HepG2 (cell line): ENCODE measurements around the gene CDS1. TPM values are rescaled to one million over a fixed set of nuclear protein-coding genes. Genes with fewer than 3 reads are reported as not detected.

Experiments used
- ATAC-seq: fragments of 200-7000 bp; cut with Tn5 transposase; 3 replicates; pipeline ENCODE4 v1.9.1; 2020; ENCODE audit warnings: mild to moderate bottlenecking, moderate library complexity
- BruUV-seq: library from RNA; stranded (reverse); fragments of 400-500 nt; replicated peaks from 2 replicates; lab custom pipeline; 2021; lab: Mats Ljungman, UMichigan
- CTCF ChIA-PET: fragments of 300-600 bp; formaldehyde crosslinking; extraction: SDS; loops from one replicate; lab custom pipeline; 2021; ENCODE audit warnings: low total read pairs, inconsistent platforms, low intra/inter-chr PET ratio; lab: Yijun Ruan, JAX
- POLR2A ChIA-PET: fragments of 350-600 bp; sonication (Branson Sonifier 250); formaldehyde crosslinking; loops from one replicate; lab custom pipeline; 2020; ENCODE audit warnings: antibody characterized with exemption, inconsistent platforms; lab: Yijun Ruan, JAX
- DNase-seq: peaks from one replicate; pipeline ENCODE4 v3.0.0-alpha.2; 2015; ENCODE audit warnings: low spot score
- FAIRE-seq: peaks from 3 replicates; lab custom pipeline; 2011; peaks lifted over from hg19 to GRCh38; lab: Jason Lieb, UNC
- H2AFZ ChIP-seq: one replicate; pipeline ENCODE4 v1.6.1; 2011; ENCODE audit warnings: low read length, inconsistent platforms
- H3K27ac ChIP-seq: fragments of 300-600 bp; 3 replicates; pipeline ENCODE4 v1.8.0; 2011; ENCODE audit warnings: mixed run types, mild to moderate bottlenecking, mixed read lengths, low read length, inconsistent platforms; ENCODE audit not compliant: insufficient read depth; ENCODE audit errors: extremely low read length
- H3K27me3 ChIP-seq, 2 experiments: fragments of 200-600 bp in 1 of 2; 2 replicates in 1 of 2; 3 replicates in 1 of 2; pipeline versions ENCODE4 v1.6.0 to v1.8.0; 2011; ENCODE audit warnings: low read length in 2 of 2, mild to moderate bottlenecking in 2 of 2, moderate library complexity in 2 of 2, inconsistent platforms in 1 of 2; ENCODE audit not compliant: insufficient read depth in 2 of 2, control insufficient read depth in 1 of 2
- H3K36me3 ChIP-seq, 2 experiments: fragments of 200-600 bp in 1 of 2; replicated peaks in 1 of 2; 2 replicates in 1 of 2; 3 replicates in 1 of 2; pipeline versions ENCODE4 v1.5.1 to v1.8.0; 2011; ENCODE audit warnings: low read length in 2 of 2, inconsistent platforms in 1 of 2; ENCODE audit not compliant: insufficient read depth in 2 of 2, control insufficient read depth in 1 of 2
- H3K4me1 ChIP-seq: 2 replicates; pipeline ENCODE4 v1.5.1; 2012; ENCODE audit warnings: low read length, inconsistent platforms; ENCODE audit not compliant: insufficient read depth
- H3K4me2 ChIP-seq: 2 replicates; pipeline ENCODE4 v1.6.0; 2011; ENCODE audit warnings: low read depth, low read length, inconsistent platforms
- H3K4me3 ChIP-seq, 3 experiments: fragments of 200-600 bp in 1 of 3; sonication (generic), shearing (Covaris generic) in 1 of 3; replicated peaks in 1 of 3; 2 replicates each; pipeline ENCODE4 v1.5.1; 2011 to 2016; ENCODE audit warnings: low read length in 3 of 3, inconsistent platforms in 2 of 3, low read depth in 2 of 3, mild to moderate bottlenecking in 2 of 3, control low read depth in 1 of 3, mixed read lengths in 1 of 3; ENCODE audit not compliant: insufficient read depth in 1 of 3
- H3K79me2 ChIP-seq: one replicate; pipeline ENCODE4 v1.6.1; 2011; ENCODE audit warnings: low read length, inconsistent platforms; ENCODE audit not compliant: insufficient read depth
- H3K9ac ChIP-seq: 2 replicates; pipeline ENCODE4 v1.6.0; 2011; ENCODE audit warnings: mild to moderate bottlenecking, low read depth, low read length, inconsistent platforms; ENCODE audit not compliant: insufficient read depth
- H3K9me3 ChIP-seq: 2 replicates; pipeline ENCODE4 v1.5.1; 2012; ENCODE audit warnings: mild to moderate bottlenecking, low read length
- H4K20me1 ChIP-seq: 2 replicates; pipeline ENCODE4 v1.6.0; 2011; ENCODE audit warnings: inconsistent platforms, mild to moderate bottlenecking, low read length, moderate library complexity; ENCODE audit not compliant: insufficient read depth
- CENPX ChIP-seq: sonication (generic); formaldehyde crosslinking; IDR thresholded peaks from 2 replicates; pipeline ENCODE4 v1.9.0; 2021; ENCODE audit warnings: mild to moderate bottlenecking, missing genetic modification reagents, moderate library complexity
- EP300 ChIP-seq, 3 experiments: sonication (generic) in 1 of 3; formaldehyde crosslinking in 1 of 3; IDR thresholded peaks; 2 replicates each; pipeline versions ENCODE4 v1.5.1 to v1.6.1; 2011 to 2020; ENCODE audit warnings: low read depth in 2 of 3, low read length in 2 of 3, borderline replicate concordance in 1 of 3, improper control_type of control experiment in 1 of 3, mild to moderate bottlenecking in 1 of 3, missing genetic modification reagents in 1 of 3, moderate library complexity in 1 of 3
- HOXA9 ChIP-seq: sonication (generic); formaldehyde crosslinking; IDR thresholded peaks from 2 replicates; pipeline ENCODE4 v1.8.1; 2022; ENCODE audit warnings: missing genetic modification reagents, mild to moderate bottlenecking, moderate library complexity, borderline replicate concordance
- KLF11 ChIP-seq: IDR thresholded peaks from 2 replicates; pipeline ENCODE4 v1.6.1; 2016; ENCODE audit warnings: missing compliant biosample characterization
- MZF1 ChIP-seq: sonication (generic); formaldehyde crosslinking; IDR thresholded peaks from 2 replicates; pipeline ENCODE4 v1.8.1; 2023; ENCODE audit warnings: mild to moderate bottlenecking, missing genetic modification reagents, borderline replicate concordance
- ONECUT2 ChIP-seq: sonication (generic); formaldehyde crosslinking; IDR thresholded peaks from 2 replicates; pipeline ENCODE4 v1.4.0; 2020; ENCODE audit warnings: missing genetic modification reagents
- PAXIP1 ChIP-seq: sonication (generic); formaldehyde crosslinking; conservative IDR thresholded peaks from 2 replicates; pipeline ENCODE4 v1.4.0; 2020; ENCODE audit warnings: mild to moderate bottlenecking, missing genetic modification reagents, moderate library complexity
- ZNF687 ChIP-seq: sonication (generic); formaldehyde crosslinking; IDR thresholded peaks from 2 replicates; pipeline ENCODE4 v1.5.1; 2020; ENCODE audit warnings: mild to moderate bottlenecking, missing genetic modification reagents, moderate library complexity
- WGBS: methylation state at CpG from one replicate; pipeline ENCODE4 v1.1.6; 2017; ENCODE audit warnings: low lambda C conversion rate; 5-methylcytosine and 5-hydroxymethylcytosine counted together
- in situ Hi-C: cut with HindIII; loops from 2 replicates; pipeline ENCODE4 v1.10.0; 2017; ENCODE audit warnings: low pct_unique_long_range_greater_than_20kb; ENCODE audit not compliant: extremely low pct_ligation_motif_present
- intact Hi-C: fragments of 100-400 bp; cut with micrococcal nuclease; formaldehyde crosslinking; loops from one replicate; pipeline ENCODE4 v1.10.0; 2022; ENCODE audit not compliant: unreplicated experiment
- polyA plus RNA-seq, 8 experiments: library from polyadenylated mRNA; depleted of rRNA in 3 of 8; stranded (reverse) in 7 of 8; unstranded in 1 of 8; fragments of >200 nt; fragmentation: Illumina TruSeq in 4 of 8; extraction: Trizol in 4 of 8; gene quantifications; 2 replicates each; pipeline versions ENCODE4 v1.2.1 to v1.2.3, GENCODE V29; 2011 to 2016; ENCODE audit warnings: low read depth in 4 of 8, missing spikeins in 1 of 8, mixed read lengths in 1 of 8; ENCODE audit not compliant: insufficient read depth in 1 of 8
- total RNA-seq, 5 experiments: library from RNA; depleted of rRNA; stranded (reverse); fragments of >200 nt; fragmentation: Illumina TruSeq; extraction: Trizol; gene quantifications; 2 replicates each; pipeline ENCODE4 v1.2.3, GENCODE V29; 2016; ENCODE audit warnings: low read depth in 1 of 5

Gene CDS1
- total and polyA plus RNA-seq, 2 of the 13 experiments (the other 11 are each of a cell fraction or from before 2014, with no cell fraction given): 2.1 to 3.2 TPM

GRCh38 chr4:84660606-84661005, 77.7 kb downstream of the CDS1 start:
- Histone ChIP-seq H2AFZ (no peak overlapping the region), H3K79me2 (no peaks in the 10 kb centered on the region), H3K27me3 (no peaks in the 10 kb centered on the region), H4K20me1 (no peaks in the 10 kb centered on the region), H3K27ac (peak overlapping the region; percentile 60), H3K4me1 (peaks cover 41% of the 10 kb centered on the region), H3K36me3 (no peaks in the 10 kb centered on the region), H3K9me3 (peaks cover 24% of the 10 kb centered on the region), H3K4me2 (peak overlapping the region; percentile 45), H3K4me3 (no peak overlapping the region; a peak in 1 of 6 replicates), H3K9ac (no peak overlapping the region)
- 4% methylated on average over 3 of the region's 3 CpGs for WGBS
- intact Hi-C loops (no loop called here), in situ Hi-C loops (no loop called here)
- TF ChIP-seq MZF1 (CRISPR knock-in tag): no peak
- no peak for TF ChIP-seq CENPX (CRISPR knock-in tag)
- TF ChIP-seq PAXIP1 (CRISPR knock-in tag): peak; percentile 60
- no peak for TF ChIP-seq HOXA9 (CRISPR knock-in tag)
- 0 out of 2 replicates have a peak, but pooled peaks have one; percentile 12 for TF ChIP-seq ZNF687 (CRISPR knock-in tag)
- TF ChIP-seq ONECUT2 (CRISPR knock-in tag): peak; percentile 66
- TF ChIP-seq KLF11 (CRISPR knock-in tag): no peak
- TF ChIP-seq EP300 (IDR thresholded peaks at IDR 0.05; ENCODE audit: low read depth in 2 of 2, low read length in 2 of 2): peak in 1 of 2 experiments; percentile 8; a peak in 1 of 4 replicates
- TF ChIP-seq EP300 (CRISPR knock-in tag; IDR thresholded peaks at IDR 0.05; ENCODE audit: borderline replicate concordance): no peak
- no peak for FAIRE-seq
- ChIA-PET POLR2A (no interaction called here), CTCF (no interaction called here)
- DNase-seq: peak; percentile 41
- no TSS peak for BruUV-seq
- peak; percentile 70 for ATAC-seq
